Spleen (tissue), 3 donors: ENCODE measurements around the gene LPP.

Source experiments
- POLR2A ChIP-seq, 3 donors: fragments of 450-650 bp; IDR thresholded peaks; one replicate each; pipeline ENCODE4 v1.5.1; 2017; ENCODE audit warnings: antibody characterized with exemption in 3 of 3, mild to moderate bottlenecking in 1 of 3
- POLR2AphosphoS5 ChIP-seq, 3 donors: sonication (generic); formaldehyde crosslinking; IDR thresholded peaks; one replicate each; pipeline ENCODE4 v1.5.1; 2017; ENCODE audit warnings: antibody characterized with exemption in 3 of 3

GRCh38 chr3:188168648-188169047 lies 14.7 kb downstream of the LPP start:
- no peak for TF ChIP-seq POLR2A (IDR thresholded peaks at IDR 0.05)
- TF ChIP-seq POLR2AphosphoS5 (IDR thresholded peaks at IDR 0.05): no peak
